22Rv1 (cell line): ENCODE data around the gene LCN10.

ENCODE experiments used
- CTCF ChIP-seq: fragments of 450-650 bp; IDR thresholded peaks from 2 replicates; pipeline ENCODE4 v1.5.1; 2017; ENCODE audit warnings: mild to moderate bottlenecking
- ZFX ChIP-seq: fragments of 450-650 bp; IDR thresholded peaks from 2 replicates; pipeline ENCODE4 v1.6.1; 2017; ENCODE audit warnings: antibody characterized with exemption, borderline replicate concordance

- TF ChIP-seq CTCF (no peak), ZFX (no peak)
These were observed 32.2 kb downstream of the LCN10 start for GRCh38 chr9:136710543-136710942.
